BJ (cell line): ENCODE results near the gene WDR70. TPM values are rescaled to one million over a fixed set of nuclear protein-coding genes. Genes with fewer than 3 reads are reported as not detected.

Source experiments
- CTCF ChIA-PET: fragments of 350-600 bp; formaldehyde crosslinking; extraction: SDS; loops from one replicate; lab custom pipeline; 2021; ENCODE audit warnings: antibody characterized with exemption, inconsistent platforms; lab: Yijun Ruan, JAX
- POLR2A ChIA-PET: fragments of 300-600 bp; sonication (Branson Sonifier 250); formaldehyde crosslinking; extraction: SDS; loops from one replicate; lab custom pipeline; 2021; ENCODE audit warnings: antibody characterized with exemption; lab: Charles Lee
- DNase-seq: peaks from one replicate; pipeline ENCODE4 v3.0.0-alpha.2; 2011; ENCODE audit warnings: low read depth
- H3K27me3 ChIP-seq: 2 replicates; pipeline ENCODE4 v1.6.0; 2011; ENCODE audit warnings: low read length; ENCODE audit not compliant: control insufficient read depth, insufficient read depth
- H3K36me3 ChIP-seq: 2 replicates; pipeline ENCODE4 v1.5.1; 2011; ENCODE audit warnings: low read length; ENCODE audit not compliant: control insufficient read depth, insufficient read depth
- H3K4me3 ChIP-seq: 2 replicates; pipeline ENCODE4 v1.5.1; 2011; ENCODE audit warnings: low read depth, mild to moderate bottlenecking, control low read depth, low read length
- polyA plus RNA-seq: library from polyadenylated mRNA; depleted of rRNA; stranded (reverse); fragments of >200 nt; gene quantifications from 2 replicates; pipeline ENCODE4 v1.2.3, GENCODE V29; 2011
- TF ChIP-seq, protein P1 (sequence below): IDR thresholded peaks from 2 replicates; pipeline ENCODE4 v1.5.1; 2011; ENCODE audit warnings: low read depth, mild to moderate bottlenecking, control low read depth, inconsistent platforms, low read length, moderate library complexity; ENCODE audit not compliant: insufficient read depth

WDR70 gene
- polyA plus RNA-seq, 1 experiment: 14.0 TPM

DNA sequence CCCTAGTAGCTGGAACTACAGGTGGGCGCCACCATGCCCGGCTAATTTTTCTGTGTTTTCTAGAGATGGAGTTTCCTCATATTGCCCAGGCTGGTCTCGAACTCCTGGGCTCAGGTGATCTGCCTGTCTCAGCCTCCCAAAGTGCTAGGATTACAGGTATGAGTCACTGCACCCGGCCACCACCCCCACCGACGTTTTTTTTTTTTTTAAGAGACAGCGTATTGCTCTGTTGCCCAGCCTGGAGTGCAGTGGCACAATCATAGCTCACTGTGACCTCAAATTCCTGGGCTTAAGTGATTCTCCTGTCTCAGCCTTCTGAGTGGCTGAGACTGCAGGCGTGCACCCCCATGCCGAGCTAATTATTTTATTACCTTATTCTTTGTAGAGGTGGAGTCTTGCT lies 38.2 kb downstream of the WDR70 start:
- TF ChIP-seq, protein P1, sequence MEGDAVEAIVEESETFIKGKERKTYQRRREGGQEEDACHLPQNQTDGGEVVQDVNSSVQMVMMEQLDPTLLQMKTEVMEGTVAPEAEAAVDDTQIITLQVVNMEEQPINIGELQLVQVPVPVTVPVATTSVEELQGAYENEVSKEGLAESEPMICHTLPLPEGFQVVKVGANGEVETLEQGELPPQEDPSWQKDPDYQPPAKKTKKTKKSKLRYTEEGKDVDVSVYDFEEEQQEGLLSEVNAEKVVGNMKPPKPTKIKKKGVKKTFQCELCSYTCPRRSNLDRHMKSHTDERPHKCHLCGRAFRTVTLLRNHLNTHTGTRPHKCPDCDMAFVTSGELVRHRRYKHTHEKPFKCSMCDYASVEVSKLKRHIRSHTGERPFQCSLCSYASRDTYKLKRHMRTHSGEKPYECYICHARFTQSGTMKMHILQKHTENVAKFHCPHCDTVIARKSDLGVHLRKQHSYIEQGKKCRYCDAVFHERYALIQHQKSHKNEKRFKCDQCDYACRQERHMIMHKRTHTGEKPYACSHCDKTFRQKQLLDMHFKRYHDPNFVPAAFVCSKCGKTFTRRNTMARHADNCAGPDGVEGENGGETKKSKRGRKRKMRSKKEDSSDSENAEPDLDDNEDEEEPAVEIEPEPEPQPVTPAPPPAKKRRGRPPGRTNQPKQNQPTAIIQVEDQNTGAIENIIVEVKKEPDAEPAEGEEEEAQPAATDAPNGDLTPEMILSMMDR: no peak
- Histone ChIP-seq H3K27me3 (no peaks in the 10 kb centered on the region), H3K36me3 (peaks cover 5% of the 10 kb centered on the region; the same call in 1 of the 2 replicates), H3K4me3 (no peak overlapping the region)
- no peak for DNase-seq
- CTCF ChIA-PET: interaction anchor here (0.5 kb wide), 1 partner anchor 9 kb away, joined by 3 read pairs; no protein-coding TSS in a partner anchor
- POLR2A ChIA-PET: no interaction called here

DNA sequence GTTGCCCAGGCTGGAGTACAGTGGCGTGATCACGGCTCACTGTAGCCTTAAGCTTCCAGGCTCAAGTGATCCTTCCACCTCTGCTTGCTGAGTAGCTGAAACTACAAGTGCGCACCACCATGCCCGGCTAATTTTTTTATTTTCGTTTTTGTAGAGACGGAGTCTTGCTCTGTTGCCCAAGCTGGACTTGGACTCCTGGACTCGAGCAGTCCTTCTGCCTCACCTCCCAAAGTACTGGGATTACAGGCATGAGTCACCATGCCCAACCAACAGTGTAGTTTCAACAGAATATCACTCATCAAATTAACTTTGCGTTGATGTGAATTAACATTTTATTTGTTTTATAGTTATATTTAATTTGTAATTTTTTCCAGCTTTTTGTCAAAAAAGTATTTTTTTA lies 45.3 kb downstream of the WDR70 start:
- Histone ChIP-seq H3K4me3 (no peak overlapping the region), H3K27me3 (no peaks in the 10 kb centered on the region), H3K36me3 (0 out of 2 replicates have a peak, but pooled peaks cover 1% of the 10 kb centered on the region)
- TF ChIP-seq, protein P1: no peak
- ChIA-PET CTCF (interaction anchor here (0.7 kb wide), 1 partner anchor 403 kb away, joined by 3 read pairs; no protein-coding TSS in a partner anchor), POLR2A (no interaction called here)
- DNase-seq: no peak

DNA sequence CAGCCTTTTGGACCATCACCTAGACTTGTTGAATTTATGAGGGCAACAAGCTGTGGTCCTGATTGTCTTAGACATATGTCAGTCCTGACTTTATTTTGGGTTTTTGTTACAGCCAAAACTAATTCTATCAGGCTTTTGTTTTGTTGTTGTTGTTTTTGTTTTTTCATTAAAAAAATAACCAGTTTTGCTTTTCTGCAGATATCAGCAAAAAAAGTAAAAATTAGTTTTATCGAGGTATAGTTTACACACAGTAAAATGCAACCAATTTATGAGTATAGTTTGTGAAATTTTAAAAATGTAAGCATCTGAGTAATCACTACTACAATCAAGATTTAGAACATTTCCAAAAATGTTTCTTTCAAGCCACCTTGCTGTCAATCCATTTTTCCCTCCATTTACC lies 48.9 kb downstream of the WDR70 start:
- Histone ChIP-seq H3K36me3 (no peaks in the 10 kb centered on the region), H3K27me3 (no peaks in the 10 kb centered on the region), H3K4me3 (no peak overlapping the region)
- no peak for DNase-seq
- TF ChIP-seq, protein P1: no peak
- ChIA-PET CTCF (no interaction called here), POLR2A (no interaction called here)

DNA sequence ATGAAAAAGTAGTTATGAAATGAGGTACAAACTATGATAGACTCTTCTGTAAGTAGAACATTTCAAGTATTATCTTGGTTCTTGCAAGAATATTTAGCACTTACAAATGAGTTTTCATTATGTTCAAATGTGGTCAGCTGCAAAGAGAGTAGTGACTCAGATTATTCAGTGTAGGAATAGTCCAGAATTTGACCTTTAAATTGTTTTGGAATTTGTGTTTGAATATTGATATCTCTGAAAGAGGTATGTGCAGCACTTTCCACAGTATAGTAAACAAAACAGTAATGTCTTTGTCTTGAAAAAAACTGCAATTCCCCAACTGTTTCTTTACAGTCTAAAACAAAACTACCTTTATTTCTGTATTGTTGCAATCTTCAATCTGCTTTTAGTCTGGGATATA lies 56.1 kb downstream of the WDR70 start:
- ChIA-PET CTCF (no interaction called here), POLR2A (no interaction called here)
- Histone ChIP-seq H3K27me3 (no peaks in the 10 kb centered on the region), H3K4me3 (no peak overlapping the region), H3K36me3 (no peaks in the 10 kb centered on the region)
- no peak for DNase-seq
- TF ChIP-seq, protein P1: no peak

DNA sequence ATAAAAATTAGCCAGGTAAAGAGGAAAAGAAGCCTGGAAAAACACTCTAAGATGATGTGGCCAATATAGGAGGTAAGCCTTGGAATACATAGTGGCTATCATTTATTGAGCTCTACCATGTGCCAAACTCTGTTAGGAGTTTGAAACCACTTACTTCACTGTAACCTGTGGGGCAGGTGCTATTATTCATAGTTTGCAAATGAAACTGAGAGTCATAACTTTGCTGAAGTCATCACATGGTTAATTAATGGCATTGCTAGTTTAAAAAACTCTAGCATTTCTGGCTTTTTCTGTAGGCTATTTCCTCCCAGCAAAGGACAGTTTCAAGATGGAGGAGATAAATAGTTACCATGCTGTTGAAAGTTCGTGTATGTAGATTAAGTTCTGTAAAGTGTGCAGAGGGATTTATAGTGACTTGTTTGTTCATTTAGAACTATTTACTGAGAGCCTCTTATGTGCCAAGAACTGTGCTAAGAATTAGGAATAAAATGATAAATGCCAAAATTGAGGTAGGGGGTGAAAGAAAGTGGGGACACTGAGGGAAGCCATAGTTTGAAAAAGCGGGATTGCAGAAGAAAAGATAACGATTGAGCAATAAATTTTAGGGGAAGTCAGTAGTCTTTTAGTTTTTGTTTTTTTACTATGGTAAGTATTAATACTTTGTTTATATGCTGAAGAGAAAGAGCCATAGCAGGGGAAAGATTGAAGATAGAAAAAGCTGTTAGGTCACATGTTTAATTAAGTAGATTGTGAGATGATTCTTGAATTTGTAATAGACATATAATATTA lies 57.2 kb downstream of the WDR70 start:
- POLR2A ChIA-PET: interaction anchor here (0.6 kb wide), 1 partner anchor 57 kb away, joined by 4 read pairs; the partner anchor contains the start of gene WDR70
- Histone ChIP-seq H3K27me3 (no peaks in the 10 kb centered on the region), H3K36me3 (no peaks in the 10 kb centered on the region), H3K4me3 (no peak overlapping the region)
- DNase-seq: no peak
- TF ChIP-seq, protein P1: no peak
- CTCF ChIA-PET: no interaction called here
